Upper lobe of right lung (tissue), 1 donor: ENCODE measurements around the gene CLASP1. TPM values are rescaled to one million over a fixed set of nuclear protein-coding genes. Genes with fewer than 3 reads are reported as not detected.

Experiments used
- ATAC-seq: fragments of 200-7000 bp; cut with Tn5 transposase; one replicate; pipeline ENCODE4 v1.9.1; 2020; ENCODE audit warnings: mild to moderate bottlenecking, moderate library complexity
- DNase-seq: peaks from one replicate; pipeline ENCODE4 v3.0.0-alpha.2; 2020
- H3K27ac ChIP-seq: fragments of 200-600 bp; one replicate; pipeline ENCODE4 v1.8.0; 2022
- H3K27me3 ChIP-seq: fragments of 200-600 bp; one replicate; pipeline ENCODE4 v1.8.0; 2022; ENCODE audit warnings: mild to moderate bottlenecking
- H3K36me3 ChIP-seq: fragments of 200-600 bp; one replicate; pipeline ENCODE4 v1.8.0; 2022
- H3K4me1 ChIP-seq: fragments of 200-600 bp; one replicate; pipeline ENCODE4 v1.8.0; 2022
- H3K4me3 ChIP-seq: fragments of 200-600 bp; one replicate; pipeline ENCODE4 v1.8.0; 2022; ENCODE audit warnings: mild to moderate bottlenecking
- H3K9me3 ChIP-seq: fragments of 200-600 bp; one replicate; pipeline ENCODE4 v1.8.0; 2022
- CTCF ChIP-seq: fragments of 200-600 bp; IDR thresholded peaks from one replicate; pipeline ENCODE4 v1.8.0; 2022; ENCODE audit warnings: antibody characterized with exemption
- intact Hi-C: fragments of 100-400 bp; cut with DNase I; formaldehyde crosslinking; loops from one replicate; pipeline ENCODE4 v1.11.0; 2022
- long read RNA-seq: library from polyadenylated mRNA; unstranded; transcript quantifications from one replicate; pipeline ENCODE4 v2.0.0, GENCODE V29; 2021
- total RNA-seq: library from RNA; stranded (reverse); fragmentation: NEBNext Ultra II Directional; extraction: Animal tissue kit (Norgen Biotek cat#: 25700); gene quantifications from one replicate; pipeline ENCODE4 v1.2.1, GENCODE V29; 2021
- donor health status: DM: no; HTN: yes; CAD: no; lungs with severe emphysema.

CLASP1 gene
- 44.5 TPM for total RNA-seq
- long read RNA-seq, partial matches to known transcripts: 10 of 22 reads
- long read RNA-seq, other reads (novel, unspliced or antisense): 12 of 22 reads

GRCh38 chr2:121649149-121649595 is at the start of gene CLASP1:
TSS of gene CLASP1 (minus strand) at chr2:121649462. CDS start at chr2:121605895, 43,567 bp downstream.
- Histone ChIP-seq H3K27ac (peak within 1 kb of the TSS; percentile 97), H3K27me3 (no peaks in the 10 kb centered on the region), H3K36me3 (no peaks in the 10 kb centered on the region), H3K9me3 (no peaks in the 10 kb centered on the region), H3K4me3 (peak within 1 kb of the TSS; percentile 88), H3K4me1 (peaks cover 27% of the 10 kb centered on the region)
- DNase-seq (no peak), ATAC-seq (peak; percentile 60)
- TF ChIP-seq CTCF: no peak
- intact Hi-C loops: no loop called here

- ATAC-seq (peak; percentile 38), DNase-seq (no peak)
- H3K9me3 ChIP-seq: no peaks in the 10 kb centered on the region
Measured at GRCh38 chr2:121698318-121698930, 49.2 kb upstream of the CLASP1 start.

GRCh38 chr2:121697108-121697631 is 47.9 kb upstream of the CLASP1 start:
- Histone ChIP-seq H3K27me3 (no peaks in the 10 kb centered on the region), H3K4me3 (no peak overlapping the region), H3K27ac (peak overlapping the region; percentile 30), H3K9me3 (no peaks in the 10 kb centered on the region), H3K36me3 (no peaks in the 10 kb centered on the region), H3K4me1 (peaks cover 21% of the 10 kb centered on the region)
- ATAC-seq (peak; percentile 69), DNase-seq (no peak)
- intact Hi-C loops: no loop called here
- TF ChIP-seq CTCF: no peak

More at GRCh38 chr2:121698318-121698930, 49.2 kb upstream of the CLASP1 start:
- H3K4me1 ChIP-seq: peaks cover 21% of the 10 kb centered on the region
- H3K27ac ChIP-seq: no peak overlapping the region
- no peaks in the 10 kb centered on the region for H3K27me3 ChIP-seq
- no peak overlapping the region for H3K4me3 ChIP-seq
- TF ChIP-seq CTCF: no peak
- no peaks in the 10 kb centered on the region for H3K36me3 ChIP-seq
- intact Hi-C loops: no loop called here

GRCh38 chr2:121696410-121696930 is 47.2 kb upstream of the CLASP1 start:
- peak overlapping the region; percentile 30 for H3K27ac ChIP-seq
- intact Hi-C loops: no loop called here
- no peak for ATAC-seq

GRCh38 chr2:121695171-121695451 is 45.8 kb upstream of the CLASP1 start:
- no peak overlapping the region for H3K27ac ChIP-seq
- DNase-seq: no peak
- intact Hi-C loops: no loop called here
- H3K4me3 ChIP-seq: no peak overlapping the region
- no peaks in the 10 kb centered on the region for H3K36me3 ChIP-seq
- peaks cover 15% of the 10 kb centered on the region for H3K4me1 ChIP-seq
- no peaks in the 10 kb centered on the region for H3K9me3 ChIP-seq
- no peaks in the 10 kb centered on the region for H3K27me3 ChIP-seq
- no peak for TF ChIP-seq CTCF
- ATAC-seq: no peak

More at GRCh38 chr2:121696410-121696930, 47.2 kb upstream of the CLASP1 start:
- no peak for DNase-seq
- TF ChIP-seq CTCF: no peak
- no peaks in the 10 kb centered on the region for H3K36me3 ChIP-seq
- no peaks in the 10 kb centered on the region for H3K27me3 ChIP-seq
- no peak overlapping the region for H3K4me3 ChIP-seq
- H3K9me3 ChIP-seq: no peaks in the 10 kb centered on the region
- peaks cover 21% of the 10 kb centered on the region for H3K4me1 ChIP-seq
